ENCODE measurements around the gene ACSS1. TPM values are rescaled to one million over a fixed set of nuclear protein-coding genes. Genes with fewer than 3 reads are reported as not detected.

Gene ACSS1
- polyA plus RNA-seq, 1 experiment: 1.1 TPM

DNA sequence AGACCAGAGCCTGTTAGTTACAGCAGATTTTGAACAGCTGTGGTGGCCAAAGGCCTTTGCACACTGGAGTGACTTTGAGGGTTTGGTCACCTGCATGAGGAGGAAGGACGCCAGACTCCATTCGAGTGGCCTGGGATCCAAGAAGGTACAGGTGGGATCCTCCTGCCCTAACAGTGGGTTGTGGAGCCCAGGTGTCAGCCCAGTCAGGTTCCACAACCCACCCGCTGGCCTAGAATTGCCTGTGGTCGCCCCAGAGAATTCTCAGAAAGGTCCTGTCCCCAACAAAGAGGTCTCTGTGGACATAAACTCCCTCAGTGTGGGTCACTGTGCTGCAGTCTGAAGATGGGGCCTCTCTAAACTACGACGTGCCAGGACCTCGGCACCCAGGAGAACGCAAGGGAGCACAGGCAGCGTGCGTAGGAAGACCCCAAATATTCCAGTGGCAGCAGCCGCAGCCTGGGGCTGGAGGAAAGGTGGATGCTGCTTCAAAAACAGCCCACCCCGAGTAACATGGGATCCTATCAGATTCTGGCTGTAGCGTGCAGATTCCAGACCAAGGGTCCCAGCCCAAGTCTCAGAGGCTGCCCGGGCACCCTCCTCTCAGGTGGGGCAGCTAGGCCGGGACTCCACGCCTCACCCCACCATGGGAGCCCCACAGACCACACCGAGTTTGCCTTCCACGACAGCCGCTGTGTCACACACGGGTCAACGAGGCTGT lies 16.0 kb downstream of the ACSS1 start:
- TF ChIP-seq, protein P1, sequence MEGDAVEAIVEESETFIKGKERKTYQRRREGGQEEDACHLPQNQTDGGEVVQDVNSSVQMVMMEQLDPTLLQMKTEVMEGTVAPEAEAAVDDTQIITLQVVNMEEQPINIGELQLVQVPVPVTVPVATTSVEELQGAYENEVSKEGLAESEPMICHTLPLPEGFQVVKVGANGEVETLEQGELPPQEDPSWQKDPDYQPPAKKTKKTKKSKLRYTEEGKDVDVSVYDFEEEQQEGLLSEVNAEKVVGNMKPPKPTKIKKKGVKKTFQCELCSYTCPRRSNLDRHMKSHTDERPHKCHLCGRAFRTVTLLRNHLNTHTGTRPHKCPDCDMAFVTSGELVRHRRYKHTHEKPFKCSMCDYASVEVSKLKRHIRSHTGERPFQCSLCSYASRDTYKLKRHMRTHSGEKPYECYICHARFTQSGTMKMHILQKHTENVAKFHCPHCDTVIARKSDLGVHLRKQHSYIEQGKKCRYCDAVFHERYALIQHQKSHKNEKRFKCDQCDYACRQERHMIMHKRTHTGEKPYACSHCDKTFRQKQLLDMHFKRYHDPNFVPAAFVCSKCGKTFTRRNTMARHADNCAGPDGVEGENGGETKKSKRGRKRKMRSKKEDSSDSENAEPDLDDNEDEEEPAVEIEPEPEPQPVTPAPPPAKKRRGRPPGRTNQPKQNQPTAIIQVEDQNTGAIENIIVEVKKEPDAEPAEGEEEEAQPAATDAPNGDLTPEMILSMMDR (IDR thresholded peaks at IDR 0.05; ENCODE audit: low read depth, low read length): no peak
- Histone ChIP-seq H3K27ac (ENCODE audit: low read depth, low read length) (no peak overlapping the region), H3K4me3 (ENCODE audit: low read depth, low read length) (no peak overlapping the region), H3K27me3 (ENCODE audit: control insufficient read depth, insufficient read depth, low read length) (peaks cover 37% of the 10 kb centered on the region), H3K9me3 (ENCODE audit: control insufficient read depth, insufficient read depth, low read length) (no peaks in the 10 kb centered on the region; the same call in 1 of the 2 replicates)
- CTCF ChIA-PET: no interaction called here
- DNase-seq (ENCODE audit: low read depth, low spot score): no peak
- POLR2A ChIA-PET: no interaction called here

- POLR2A ChIA-PET: no interaction called here
- H3K27me3 ChIP-seq (ENCODE audit: control insufficient read depth, insufficient read depth, low read length): peaks cover 34% of the 10 kb centered on the region
- peak overlapping the region; percentile 31 for H3K27ac ChIP-seq (ENCODE audit: low read depth, low read length)
- TF ChIP-seq, protein P1 (IDR thresholded peaks at IDR 0.05; ENCODE audit: low read depth, low read length): no peak
- H3K4me3 ChIP-seq (ENCODE audit: low read depth, low read length): no peak overlapping the region
- no peaks in the 10 kb centered on the region for H3K9me3 ChIP-seq (ENCODE audit: control insufficient read depth, insufficient read depth, low read length)
- CTCF ChIA-PET: no interaction called here
- DNase-seq (ENCODE audit: low read depth, low spot score): peak; percentile 46
Measured at GRCh38 chr20:25040438-25040831, 17.5 kb downstream of the ACSS1 start.

DNA sequence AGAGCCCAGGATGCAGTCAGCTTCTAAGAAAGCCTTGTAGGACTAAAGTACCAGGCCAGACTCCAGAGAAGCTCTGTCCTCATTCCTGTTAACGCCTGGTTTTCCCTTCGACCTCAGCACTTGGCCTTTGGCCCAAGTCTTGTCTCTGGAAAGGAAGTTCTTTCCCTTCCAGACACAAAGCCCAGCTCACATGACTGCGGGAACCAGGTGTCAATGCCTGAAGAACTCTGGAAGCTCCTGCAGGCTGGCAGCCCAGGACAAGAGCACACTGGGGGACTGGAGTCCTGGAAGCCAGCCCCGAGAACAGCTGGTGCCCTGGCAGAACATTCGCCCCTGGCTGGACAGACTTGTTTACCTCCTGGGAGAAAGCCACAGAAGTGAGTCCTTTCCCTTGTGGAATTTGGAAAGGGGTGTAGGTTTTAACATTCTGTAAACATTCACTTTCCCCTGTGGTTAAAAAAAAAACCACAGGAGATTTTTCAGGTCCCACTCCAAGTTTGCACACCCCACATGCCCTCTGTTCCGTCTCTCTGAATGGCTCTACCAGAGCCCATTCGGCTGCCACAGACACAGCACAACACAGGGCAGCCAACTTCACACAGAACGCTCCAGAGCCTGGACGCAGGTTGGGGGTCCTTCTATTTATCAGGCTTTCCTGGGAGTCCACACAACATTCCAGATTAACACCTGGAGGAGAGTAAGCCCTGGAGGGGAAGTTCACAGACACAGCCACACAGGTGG lies 18.1 kb downstream of the ACSS1 start:
- POLR2A ChIA-PET: no interaction called here

DNA sequence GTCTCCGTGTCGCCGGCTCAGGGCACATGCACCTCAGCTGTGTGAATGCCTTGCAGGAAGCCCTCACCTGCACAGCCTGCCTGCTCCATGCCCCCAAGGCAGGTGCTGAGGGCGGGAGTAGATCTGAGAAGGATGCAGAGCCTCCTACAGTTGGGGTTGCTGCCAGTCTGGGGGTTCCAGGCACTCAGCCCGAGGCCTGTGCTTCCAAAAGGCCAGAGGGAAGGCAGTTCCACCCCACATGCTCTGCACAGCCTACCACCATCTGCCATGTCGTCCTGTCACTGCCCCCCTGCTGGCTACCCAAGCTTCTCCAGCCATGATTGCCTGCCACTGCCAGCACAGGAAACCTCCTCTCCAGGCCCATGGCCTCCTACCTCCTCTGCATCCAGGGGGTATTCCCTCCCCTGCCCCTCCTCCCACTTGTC lies 19.3 kb downstream of the ACSS1 start:
- H3K27me3 ChIP-seq (ENCODE audit: control insufficient read depth, insufficient read depth, low read length): peaks cover 23% of the 10 kb centered on the region
- no peak overlapping the region for H3K27ac ChIP-seq (ENCODE audit: low read depth, low read length)
- TF ChIP-seq, protein P1 (IDR thresholded peaks at IDR 0.05; ENCODE audit: low read depth, low read length): no peak
- DNase-seq (ENCODE audit: low read depth, low spot score): no peak
- H3K4me3 ChIP-seq (ENCODE audit: low read depth, low read length): no peak overlapping the region
- H3K9me3 ChIP-seq (ENCODE audit: control insufficient read depth, insufficient read depth, low read length): no peaks in the 10 kb centered on the region
- POLR2A ChIA-PET: no interaction called here
- CTCF ChIA-PET: no interaction called here

More for the DNA sequence above, 18.1 kb downstream of the ACSS1 start:
- no peaks in the 10 kb centered on the region for H3K9me3 ChIP-seq (ENCODE audit: control insufficient read depth, insufficient read depth, low read length)
- DNase-seq (ENCODE audit: low read depth, low spot score): peak; percentile 51
- CTCF ChIA-PET: no interaction called here
- peak overlapping the region; percentile 31 for H3K27ac ChIP-seq (ENCODE audit: low read depth, low read length)
- no peak overlapping the region for H3K4me3 ChIP-seq (ENCODE audit: low read depth, low read length)
- peaks cover 30% of the 10 kb centered on the region for H3K27me3 ChIP-seq (ENCODE audit: control insufficient read depth, insufficient read depth, low read length)
- TF ChIP-seq, protein P1 (IDR thresholded peaks at IDR 0.05; ENCODE audit: low read depth, low read length): no peak

DNA sequence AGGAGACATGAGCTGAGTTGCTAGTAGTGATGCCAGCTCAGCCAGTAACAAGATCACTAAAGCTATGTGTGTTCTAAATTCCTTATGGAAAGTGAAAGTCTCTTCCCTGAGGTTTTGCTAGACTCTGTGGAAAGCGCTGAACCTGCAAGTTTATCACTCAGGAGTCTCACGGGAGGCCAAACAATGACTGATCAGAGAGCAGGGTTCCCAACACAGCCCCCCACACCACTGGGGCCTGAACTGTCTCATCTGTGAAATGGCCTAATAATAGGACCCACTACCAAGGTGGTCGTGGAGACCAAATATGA lies 19.9 kb downstream of the ACSS1 start:
- CTCF ChIA-PET: no interaction called here
- Histone ChIP-seq H3K27me3 (ENCODE audit: control insufficient read depth, insufficient read depth, low read length) (peaks cover 18% of the 10 kb centered on the region), H3K4me3 (ENCODE audit: low read depth, low read length) (no peak overlapping the region), H3K27ac (ENCODE audit: low read depth, low read length) (no peak overlapping the region), H3K9me3 (ENCODE audit: control insufficient read depth, insufficient read depth, low read length) (no peaks in the 10 kb centered on the region)
- no peak for DNase-seq (ENCODE audit: low read depth, low spot score)
- TF ChIP-seq, protein P1 (IDR thresholded peaks at IDR 0.05; ENCODE audit: low read depth, low read length): no peak
- POLR2A ChIA-PET: no interaction called here

Data from AG04450 (cell line).